GM06990 (cell line): Measurements from ENCODE around the gene TRAM2.

Source experiments
- DNase-seq: peaks from one replicate; pipeline ENCODE4 v3.0.0-alpha.2; 2011; ENCODE audit not compliant: insufficient read length; ENCODE audit errors: extremely low read depth
- H3K27me3 ChIP-seq: replicated peaks from 2 replicates; pipeline ENCODE4 v1.6.0; 2011; ENCODE audit warnings: low read length; ENCODE audit not compliant: control insufficient read depth, insufficient read depth
- H3K36me3 ChIP-seq: 2 replicates; pipeline ENCODE4 v1.5.1; 2011; ENCODE audit warnings: low read length; ENCODE audit not compliant: control insufficient read depth, insufficient read depth
- H3K4me3 ChIP-seq: replicated peaks from 2 replicates; pipeline ENCODE4 v1.5.1; 2011; ENCODE audit warnings: low read depth, mild to moderate bottlenecking, control low read depth, low read length
- TF ChIP-seq, protein P1 (sequence below): IDR thresholded peaks from 2 replicates; pipeline ENCODE4 v1.5.1; 2011; ENCODE audit warnings: low read length, control low read depth, mild to moderate bottlenecking, inconsistent platforms; ENCODE audit not compliant: insufficient read depth, poor library complexity, severe bottlenecking

The TRAM2 gene

GRCh38 chr6:52552278-52552643 lies 24.6 kb downstream of the TRAM2 start:
- H3K27me3 ChIP-seq = no peaks in the 10 kb centered on the region
- DNase-seq = peak; percentile 59
- H3K4me3 ChIP-seq = no peak overlapping the region
- TF ChIP-seq, protein P1, sequence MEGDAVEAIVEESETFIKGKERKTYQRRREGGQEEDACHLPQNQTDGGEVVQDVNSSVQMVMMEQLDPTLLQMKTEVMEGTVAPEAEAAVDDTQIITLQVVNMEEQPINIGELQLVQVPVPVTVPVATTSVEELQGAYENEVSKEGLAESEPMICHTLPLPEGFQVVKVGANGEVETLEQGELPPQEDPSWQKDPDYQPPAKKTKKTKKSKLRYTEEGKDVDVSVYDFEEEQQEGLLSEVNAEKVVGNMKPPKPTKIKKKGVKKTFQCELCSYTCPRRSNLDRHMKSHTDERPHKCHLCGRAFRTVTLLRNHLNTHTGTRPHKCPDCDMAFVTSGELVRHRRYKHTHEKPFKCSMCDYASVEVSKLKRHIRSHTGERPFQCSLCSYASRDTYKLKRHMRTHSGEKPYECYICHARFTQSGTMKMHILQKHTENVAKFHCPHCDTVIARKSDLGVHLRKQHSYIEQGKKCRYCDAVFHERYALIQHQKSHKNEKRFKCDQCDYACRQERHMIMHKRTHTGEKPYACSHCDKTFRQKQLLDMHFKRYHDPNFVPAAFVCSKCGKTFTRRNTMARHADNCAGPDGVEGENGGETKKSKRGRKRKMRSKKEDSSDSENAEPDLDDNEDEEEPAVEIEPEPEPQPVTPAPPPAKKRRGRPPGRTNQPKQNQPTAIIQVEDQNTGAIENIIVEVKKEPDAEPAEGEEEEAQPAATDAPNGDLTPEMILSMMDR = no peak
- no peaks in the 10 kb centered on the region for H3K36me3 ChIP-seq

- no peaks in the 10 kb centered on the region for H3K27me3 ChIP-seq
- H3K4me3 ChIP-seq = no peak overlapping the region
- no peak for DNase-seq
- TF ChIP-seq, protein P1 = no peak
- no peaks in the 10 kb centered on the region for H3K36me3 ChIP-seq
Measured at GRCh38 chr6:52551483-52552277, 25.2 kb downstream of the TRAM2 start.

DNA sequence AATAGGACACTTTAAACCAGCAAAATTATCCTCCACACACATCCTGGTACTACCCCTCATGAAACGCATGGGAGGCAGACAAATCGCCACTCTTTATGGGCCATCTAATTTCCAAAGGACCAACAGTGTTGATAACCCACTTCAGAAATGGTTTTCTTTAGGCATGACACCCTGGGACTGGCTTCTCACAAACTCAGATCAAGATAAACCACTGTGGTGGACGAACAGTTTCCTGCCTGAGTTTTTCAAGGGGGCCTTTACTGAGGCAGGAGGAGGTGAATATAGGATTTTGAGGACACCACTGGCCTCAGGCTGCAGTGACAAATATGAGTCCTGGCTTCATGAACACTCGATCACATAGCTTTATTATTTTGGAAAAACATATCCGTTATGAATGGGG lies 26.0 kb downstream of the TRAM2 start:
- Histone ChIP-seq H3K36me3 (no peaks in the 10 kb centered on the region), H3K4me3 (no peak overlapping the region), H3K27me3 (no peaks in the 10 kb centered on the region)
- no peak for DNase-seq
- TF ChIP-seq, protein P1 = no peak

DNA sequence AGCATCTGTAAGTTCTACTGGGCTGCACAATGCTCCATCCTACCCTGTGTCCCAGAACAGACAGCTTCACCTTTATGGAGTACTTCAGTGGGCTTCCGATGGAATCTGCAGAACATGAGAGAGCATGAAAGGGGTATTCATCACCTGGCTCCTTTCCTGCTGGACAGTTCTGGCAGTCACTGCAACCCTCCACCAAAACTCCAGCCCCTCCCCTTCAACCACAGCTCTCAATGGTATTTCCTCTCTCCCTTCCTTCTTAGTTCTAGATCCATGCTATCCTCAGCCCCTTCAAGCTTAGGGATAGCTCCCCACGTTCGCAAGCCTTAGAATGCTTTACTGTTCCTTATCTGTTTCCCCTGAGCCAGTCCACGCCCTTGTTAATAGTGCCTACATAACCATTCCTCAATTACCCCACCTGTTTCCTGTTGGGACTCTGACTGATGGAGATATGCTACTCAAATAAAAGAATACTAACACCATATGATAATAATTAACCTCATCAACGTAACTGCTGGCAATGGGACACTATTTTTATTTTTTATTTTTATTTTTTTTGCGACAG lies 26.8 kb downstream of the TRAM2 start:
- H3K4me3 ChIP-seq = no peak overlapping the region
- DNase-seq = no peak
- no peaks in the 10 kb centered on the region for H3K36me3 ChIP-seq
- H3K27me3 ChIP-seq = no peaks in the 10 kb centered on the region
- TF ChIP-seq, protein P1 = no peak

GRCh38 chr6:52549428-52549827 lies 27.4 kb downstream of the TRAM2 start:
- TF ChIP-seq, protein P1 = no peak
- no peaks in the 10 kb centered on the region for H3K27me3 ChIP-seq
- DNase-seq = no peak
- H3K36me3 ChIP-seq = no peaks in the 10 kb centered on the region
- H3K4me3 ChIP-seq = no peak overlapping the region
